Neural cell (in vitro differentiated cells): ENCODE data around the gene RALGPS1. TPM values are rescaled to one million over a fixed set of nuclear protein-coding genes. Genes with fewer than 3 reads are reported as not detected.

Source experiments
- H2AFZ ChIP-seq: fragments of 200-600, 300-800 bp; sonication (generic), shearing (Covaris generic); 2 replicates; pipeline ENCODE4 v1.6.0; 2014; ENCODE audit warnings: low read depth, mild to moderate bottlenecking, antibody characterized with exemption, low read length, moderate library complexity
- H3F3A ChIP-seq: fragments of 200-600 bp; shearing (Covaris generic); 2 replicates; pipeline ENCODE4 v1.6.1; 2016; ENCODE audit warnings: mild to moderate bottlenecking, moderate library complexity, mixed read lengths, antibody characterized with exemption, low read length; ENCODE audit not compliant: insufficient read depth, poor library complexity, severe bottlenecking
- H3K27ac ChIP-seq: fragments of 200-600, 300-800 bp; sonication (generic), shearing (Covaris generic); 2 replicates; pipeline ENCODE4 v1.5.1; 2014; ENCODE audit warnings: mild to moderate bottlenecking, low read length, moderate library complexity
- H3K27me3 ChIP-seq: fragments of 300-800, 200-600 bp; sonication (generic), shearing (Covaris generic); 2 replicates; pipeline ENCODE4 v1.6.0; 2014; ENCODE audit warnings: mild to moderate bottlenecking, low read depth, low read length, moderate library complexity; ENCODE audit not compliant: insufficient read depth
- H3K36me3 ChIP-seq: fragments of 300-800, 200-600 bp; sonication (generic), shearing (Covaris generic); 2 replicates; pipeline ENCODE4 v1.5.1; 2014; ENCODE audit warnings: mild to moderate bottlenecking, antibody characterized with exemption, low read length, moderate library complexity; ENCODE audit not compliant: insufficient read depth
- H3K4me2 ChIP-seq: fragments of 300-800, 200-600 bp; sonication (generic), shearing (Covaris generic); 2 replicates; pipeline ENCODE4 v1.6.0; 2014; ENCODE audit warnings: mild to moderate bottlenecking, low read length
- H3K4me3 ChIP-seq: fragments of 300-800, 200-600 bp; sonication (generic), shearing (Covaris generic); 2 replicates; pipeline ENCODE4 v1.5.1; 2014; ENCODE audit warnings: mild to moderate bottlenecking, low read length, moderate library complexity
- H3K79me2 ChIP-seq: fragments of 200-600 bp; shearing (Covaris generic); replicated peaks from 2 replicates; pipeline ENCODE4 v1.6.0; 2014; ENCODE audit warnings: mild to moderate bottlenecking, low read length, moderate library complexity; ENCODE audit not compliant: insufficient read depth
- H3K9ac ChIP-seq: fragments of 300-800, 200-600 bp; sonication (generic), shearing (Covaris generic); 2 replicates; pipeline ENCODE4 v1.6.1; 2016; ENCODE audit warnings: mild to moderate bottlenecking, low read length, mixed read lengths
- H3K9me2 ChIP-seq: fragments of 200-600 bp; shearing (Covaris generic); 2 replicates; pipeline ENCODE4 v1.6.1; 2016; ENCODE audit warnings: mild to moderate bottlenecking, low read length, mixed read lengths; ENCODE audit not compliant: insufficient read depth
- H3K9me3 ChIP-seq: fragments of 200-600, 300-800 bp; sonication (generic), shearing (Covaris generic); 2 replicates; pipeline ENCODE4 v1.6.1; 2016; ENCODE audit warnings: mild to moderate bottlenecking, mixed run types, low read length, moderate library complexity, mixed read lengths
- H4K20me1 ChIP-seq: fragments of 200-600 bp; shearing (Covaris generic); 2 replicates; pipeline ENCODE4 v1.6.1; 2016; ENCODE audit warnings: mild to moderate bottlenecking, mixed run types; ENCODE audit not compliant: insufficient read depth
- CTCF ChIP-seq: fragments of 450-650 bp; IDR thresholded peaks from 2 replicates; pipeline ENCODE4 v1.5.1; 2014; ENCODE audit warnings: antibody characterized with exemption, mild to moderate bottlenecking, moderate library complexity; ENCODE audit not compliant: poor library complexity, severe bottlenecking
- EP300 ChIP-seq: fragments of 450-650 bp; conservative IDR thresholded peaks from 2 replicates; pipeline ENCODE4 v1.6.1; 2014; ENCODE audit warnings: antibody characterized with exemption, mild to moderate bottlenecking, moderate library complexity; ENCODE audit not compliant: poor library complexity, severe bottlenecking
- EZH2 ChIP-seq: fragments of 200-600, 300-800 bp; shearing (Covaris generic), sonication (generic); IDR thresholded peaks from 2 replicates; pipeline ENCODE4 v1.6.1; 2014; ENCODE audit warnings: antibody characterized with exemption, low read length, borderline replicate concordance, mild to moderate bottlenecking; ENCODE audit not compliant: insufficient read depth, poor library complexity, severe bottlenecking
- MXI1 ChIP-seq: fragments of 450-650 bp; conservative IDR thresholded peaks from 2 replicates; pipeline ENCODE4 v1.6.1; 2014; ENCODE audit warnings: antibody characterized with exemption, mild to moderate bottlenecking; ENCODE audit not compliant: poor library complexity, severe bottlenecking
- POLR2AphosphoS5 ChIP-seq: IDR thresholded peaks from 2 replicates; pipeline ENCODE4 v1.6.1; 2012
- RAD21 ChIP-seq: fragments of 450-650 bp; conservative IDR thresholded peaks from 2 replicates; pipeline ENCODE4 v1.6.1; 2014; ENCODE audit warnings: antibody characterized with exemption, mild to moderate bottlenecking, moderate library complexity
- REST ChIP-seq: IDR thresholded peaks from 2 replicates; pipeline ENCODE4 v1.6.1; 2012; ENCODE audit warnings: borderline replicate concordance
- SMC3 ChIP-seq: fragments of 450-650 bp; conservative IDR thresholded peaks from 2 replicates; pipeline ENCODE4 v1.6.1; 2014; ENCODE audit warnings: antibody characterized with exemption, mild to moderate bottlenecking, moderate library complexity; ENCODE audit not compliant: poor library complexity
- TAF1 ChIP-seq: IDR thresholded peaks from 2 replicates; pipeline ENCODE4 v1.6.1; 2012; ENCODE audit warnings: low read depth
- polyA plus RNA-seq: library from polyadenylated mRNA; depleted of rRNA; stranded (reverse); fragments of >200 nt; gene quantifications from 2 replicates; pipeline ENCODE4 v1.2.3, GENCODE V29; 2014

Gene RALGPS1
- polyA plus RNA-seq, 1 donor from 2014 or later, result 37.1 TPM

GRCh38 chr9:127030814-127031740, 116.5 kb downstream of the RALGPS1 start:
- Histone ChIP-seq H2AFZ (no peak overlapping the region), H3K9me2 (no peaks in the 10 kb centered on the region), H4K20me1 (no peaks in the 10 kb centered on the region), H3K4me2 (no peak overlapping the region), H3K36me3 (no peaks in the 10 kb centered on the region), H3K9ac (no peak overlapping the region), H3K79me2 (no peaks in the 10 kb centered on the region), H3K4me3 (no peak overlapping the region), H3K9me3 (no peaks in the 10 kb centered on the region), H3K27ac (no peak overlapping the region), H3F3A (no peaks in the 10 kb centered on the region), H3K27me3 (no peaks in the 10 kb centered on the region)
- no peak for TF ChIP-seq TAF1
- no peak for TF ChIP-seq POLR2AphosphoS5
- no peak for TF ChIP-seq EZH2
- TF ChIP-seq CTCF, result no peak
- no peak for TF ChIP-seq REST
- TF ChIP-seq MXI1, result no peak
- TF ChIP-seq EP300, result no peak
- no peak for TF ChIP-seq RAD21
- no peak for TF ChIP-seq SMC3

DNA sequence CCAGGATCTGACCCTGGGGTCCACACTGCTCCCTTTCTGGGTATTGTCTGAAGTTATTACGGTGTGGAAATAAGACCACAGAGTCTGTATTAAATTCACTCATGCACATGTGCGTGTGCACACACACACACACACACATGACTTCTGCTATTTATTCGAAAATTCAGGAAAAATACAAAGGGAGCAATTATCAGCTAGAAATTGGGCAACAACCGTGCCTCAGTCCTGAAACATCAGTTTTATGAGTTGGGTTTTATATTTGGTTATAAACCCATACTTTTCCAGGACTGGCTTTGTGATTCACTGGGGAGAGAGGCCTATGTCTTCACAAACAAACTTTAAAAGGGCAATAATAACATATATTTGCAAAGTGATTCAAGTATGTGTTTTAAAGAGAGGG, 117.7 kb downstream of the RALGPS1 start:
- Histone ChIP-seq H3K4me3 (no peak overlapping the region), H3K9ac (no peak overlapping the region), H3K27me3 (no peaks in the 10 kb centered on the region), H3K27ac (no peak overlapping the region), H3K79me2 (no peaks in the 10 kb centered on the region), H3F3A (no peaks in the 10 kb centered on the region), H3K9me2 (no peaks in the 10 kb centered on the region), H3K4me2 (no peak overlapping the region), H4K20me1 (no peaks in the 10 kb centered on the region), H2AFZ (no peak overlapping the region), H3K36me3 (no peaks in the 10 kb centered on the region), H3K9me3 (no peaks in the 10 kb centered on the region)
- no peak for TF ChIP-seq EZH2
- no peak for TF ChIP-seq REST
- no peak for TF ChIP-seq TAF1
- TF ChIP-seq EP300, result no peak
- no peak for TF ChIP-seq POLR2AphosphoS5
- TF ChIP-seq RAD21, result no peak
- no peak for TF ChIP-seq SMC3
- TF ChIP-seq MXI1, result no peak
- no peak for TF ChIP-seq CTCF
